Measurements from ENCODE around the gene CARTPT. TPM values are rescaled to one million over a fixed set of nuclear protein-coding genes. Genes with fewer than 3 reads are reported as not detected.

Gene CARTPT
- total and polyA plus RNA-seq, 10 of the 15 experiments (the other 5 are each of a cell fraction or from before 2014, with no cell fraction given) = not detected

GRCh38 chr5:71740015-71740753 lies 21.1 kb downstream of the CARTPT start:
- intact Hi-C loops (cut with micrococcal nuclease; ENCODE audit: unreplicated experiment) (no loop called here), in situ Hi-C loops (cut with MboI) (no loop called here)
- H3K9me3 ChIP-seq (replicated peaks; ENCODE audit: control insufficient read depth, insufficient read depth, low read length) = peaks cover 3% of the 10 kb centered on the region; the same call in 2 of the 3 replicates
- no peak overlapping the region for H3K27ac ChIP-seq (ENCODE audit: control insufficient read depth, insufficient read depth)
- no peaks in the 10 kb centered on the region for H3K36me3 ChIP-seq (ENCODE audit: control insufficient read depth in 2 of 2, insufficient read depth in 2 of 2, low read length in 1 of 2)
- no peaks in the 10 kb centered on the region for H3K79me2 ChIP-seq (ENCODE audit: control insufficient read depth, insufficient read depth, low read length)
- POLR2A ChIA-PET = interaction anchor here (0.7 kb wide), 1 partner anchor 49 kb away, joined by 3 read pairs; no protein-coding TSS in a partner anchor
- BruUV-seq (replicated peaks) = no TSS peak
- peak overlapping the region; percentile 44; the same call in 1 of the 2 replicates for H3K4me2 ChIP-seq (ENCODE audit: control insufficient read depth, insufficient read depth)
- SMC1A ChIA-PET (ENCODE audit: uncharacterized antibody, unreplicated experiment) = interaction anchor here (1.2 kb wide), 1 partner anchor 9 kb away, joined by 3 read pairs; no protein-coding TSS in a partner anchor
- no peak overlapping the region for H2AFZ ChIP-seq (ENCODE audit: control insufficient read depth, low read depth, low read length)
- H3K9ac ChIP-seq (ENCODE audit: control insufficient read depth, insufficient read depth, low read length) = no peak overlapping the region
- H3K27me3 ChIP-seq (replicated peaks in 1 of 2; ENCODE audit: control insufficient read depth in 2 of 2, insufficient read depth in 2 of 2, low read length in 1 of 2) = no peaks in the 10 kb centered on the region
- DNase-seq (ENCODE audit: low read depth, low spot score) (peak; percentile 54), FAIRE-seq (peak; percentile 68), ATAC-seq (peak; percentile 97)
- H4K20me1 ChIP-seq (ENCODE audit: control insufficient read depth, insufficient read depth) = no peaks in the 10 kb centered on the region
- no peak overlapping the region for H3K4me3 ChIP-seq
- RAD21 ChIA-PET (ENCODE audit: unreplicated experiment) = no interaction called here
- WGBS (ENCODE audit: insufficient coverage, insufficient replicate concordance, low lambda C conversion rate, missing lambda C conversion rate) = 8% methylated on average over 8 of the region's 8 CpGs
- CTCF ChIA-PET = no interaction called here
- peaks cover 18% of the 10 kb centered on the region for H3K4me1 ChIP-seq (ENCODE audit: control insufficient read depth, insufficient read depth, low read length)
- TF ChIP-seq ZNF207 (IDR thresholded peaks at IDR 0.05; ENCODE audit: borderline replicate concordance) (no peak), SMARCA5 (IDR thresholded peaks at IDR 0.05) (no peak), JUND (IDR thresholded peaks at IDR 0.05; ENCODE audit: low read depth, low read length) (no peak), BHLHE40 (IDR thresholded peaks at IDR 0.05; ENCODE audit: borderline replicate concordance in 1 of 2, low read depth in 2 of 2, low read length in 1 of 2) (no peak), NFYA (IDR thresholded peaks at IDR 0.05; ENCODE audit: borderline replicate concordance, low read depth, low read length) (no peak), HDAC6 (IDR thresholded peaks at IDR 0.05; ENCODE audit: unreplicated experiment) (no peak), IRF4 (IDR thresholded peaks at IDR 0.05; ENCODE audit: low read depth, low read length) (peak; percentile 63; the same call in 1 of the 2 replicates), POU2F2 (IDR thresholded peaks at IDR 0.05; ENCODE audit: borderline replicate concordance, low read depth, low read length) (peak; percentile 94), TARDBP (IDR thresholded peaks at IDR 0.05; ENCODE audit: borderline replicate concordance) (no peak), MYC (IDR thresholded peaks at IDR 0.05; ENCODE audit: insufficient read depth, insufficient read length, insufficient replicate concordance, low read length, severe bottlenecking) (no peak), NKRF (conservative IDR thresholded peaks at IDR 0.05) (no peak), JUNB (IDR thresholded peaks at IDR 0.05) (peak; percentile 76), IRF5 (IDR thresholded peaks at IDR 0.05; ENCODE audit: borderline replicate concordance) (no peak), ATF3 (IDR thresholded peaks at IDR 0.05; ENCODE audit: borderline replicate concordance, extremely low read depth, low read depth, low read length) (no peak), SPI1 (IDR thresholded peaks at IDR 0.05; ENCODE audit: borderline replicate concordance, insufficient read depth, low read depth, low read length) (no peak), BCL11A (IDR thresholded peaks at IDR 0.05; ENCODE audit: low read depth, low read length) (peak; percentile 67), RB1 (IDR thresholded peaks at IDR 0.05; ENCODE audit: borderline replicate concordance) (no peak), MTA2 (IDR thresholded peaks at IDR 0.05; ENCODE audit: low read depth) (no peak), MXI1 (IDR thresholded peaks at IDR 0.05; ENCODE audit: low read depth, low read length) (no peak)

All from GM12878 (cell line).